Gastroesophageal sphincter (tissue), 4 donors: ENCODE results near the gene SEPTIN10. TPM values are rescaled to one million over a fixed set of nuclear protein-coding genes. Genes with fewer than 3 reads are reported as not detected.

Source experiments
- ATAC-seq: fragments of 150-250 bp; one replicate; pipeline ENCODE4 v1.9.1; 2016; ENCODE audit warnings: mild to moderate bottlenecking, moderate library complexity
- H3K27ac ChIP-seq, 4 donors: fragments of 200-600 bp; sonication (generic) in 3 of 4; 1 replicate in 3 of 4; 2 replicates in 1 of 4; pipeline ENCODE4 v1.5.1; 2016 to 2019
- H3K27me3 ChIP-seq: fragments of 200-600 bp; sonication (generic); one replicate; pipeline ENCODE4 v1.5.1; 2019
- H3K36me3 ChIP-seq, 2 donors: fragments of 200-600 bp; sonication (generic); one replicate each; pipeline ENCODE4 v1.5.1; 2019; ENCODE audit warnings: control low read depth in 1 of 2
- H3K4me1 ChIP-seq, 3 donors: fragments of 200-600 bp; sonication (generic); 1 replicate in 2 of 3; 2 replicates in 1 of 3; pipeline ENCODE4 v1.5.1; 2016 to 2019; ENCODE audit warnings: control low read depth in 2 of 3
- H3K4me3 ChIP-seq, 2 donors: fragments of 200-600 bp; sonication (generic); one replicate each; pipeline ENCODE4 v1.5.1; 2019; ENCODE audit warnings: mild to moderate bottlenecking in 1 of 2, moderate library complexity in 1 of 2
- H3K9me3 ChIP-seq, 3 donors: fragments of 200-600 bp; sonication (generic); one replicate each; pipeline ENCODE4 v1.5.1; 2017 to 2019; ENCODE audit warnings: control low read depth in 2 of 3
- EP300 ChIP-seq: sonication (generic); formaldehyde crosslinking; IDR thresholded peaks from one replicate; pipeline ENCODE4 v1.6.1; 2017; ENCODE audit warnings: antibody characterized with exemption, mild to moderate bottlenecking
- POLR2A ChIP-seq, 2 donors: fragments of 450-650 bp; IDR thresholded peaks; one replicate each; pipeline ENCODE4 v1.6.1; 2017; ENCODE audit warnings: antibody characterized with exemption in 2 of 2, mild to moderate bottlenecking in 2 of 2, moderate library complexity in 1 of 2
- POLR2AphosphoS5 ChIP-seq: sonication (generic); formaldehyde crosslinking; IDR thresholded peaks from one replicate; pipeline ENCODE4 v1.6.1; 2017; ENCODE audit warnings: antibody characterized with exemption
- WGBS, 2 donors: methylation state at CpG; one replicate each; pipeline ENCODE4 v1.1.5; 2018; ENCODE audit warnings: low coverage in 1 of 2; 5-methylcytosine and 5-hydroxymethylcytosine counted together
- total RNA-seq, 4 donors: library from RNA; depleted of rRNA; stranded (reverse); fragments of >200 nt; gene quantifications; one replicate each; pipeline ENCODE4 v1.1.0, GENCODE V29; 2016
- TF ChIP-seq, protein P1 (sequence below), 4 experiments: fragments of 200-600 bp in 2 of 4; fragments of 450-650 bp in 2 of 4; sonication (generic) in 1 of 4; IDR thresholded peaks; one replicate each; pipeline ENCODE4 v1.5.1; 2017 to 2019; ENCODE audit warnings: antibody characterized with exemption in 4 of 4, mild to moderate bottlenecking in 2 of 4, moderate library complexity in 2 of 4

The SEPTIN10 gene
- total RNA-seq, 4 donors from 2014 or later: 109 to 157 (median 137) TPM

GRCh38 chr2:109523121-109523520 is 90.6 kb downstream of the SEPTIN10 start:
- TF ChIP-seq, protein P1, sequence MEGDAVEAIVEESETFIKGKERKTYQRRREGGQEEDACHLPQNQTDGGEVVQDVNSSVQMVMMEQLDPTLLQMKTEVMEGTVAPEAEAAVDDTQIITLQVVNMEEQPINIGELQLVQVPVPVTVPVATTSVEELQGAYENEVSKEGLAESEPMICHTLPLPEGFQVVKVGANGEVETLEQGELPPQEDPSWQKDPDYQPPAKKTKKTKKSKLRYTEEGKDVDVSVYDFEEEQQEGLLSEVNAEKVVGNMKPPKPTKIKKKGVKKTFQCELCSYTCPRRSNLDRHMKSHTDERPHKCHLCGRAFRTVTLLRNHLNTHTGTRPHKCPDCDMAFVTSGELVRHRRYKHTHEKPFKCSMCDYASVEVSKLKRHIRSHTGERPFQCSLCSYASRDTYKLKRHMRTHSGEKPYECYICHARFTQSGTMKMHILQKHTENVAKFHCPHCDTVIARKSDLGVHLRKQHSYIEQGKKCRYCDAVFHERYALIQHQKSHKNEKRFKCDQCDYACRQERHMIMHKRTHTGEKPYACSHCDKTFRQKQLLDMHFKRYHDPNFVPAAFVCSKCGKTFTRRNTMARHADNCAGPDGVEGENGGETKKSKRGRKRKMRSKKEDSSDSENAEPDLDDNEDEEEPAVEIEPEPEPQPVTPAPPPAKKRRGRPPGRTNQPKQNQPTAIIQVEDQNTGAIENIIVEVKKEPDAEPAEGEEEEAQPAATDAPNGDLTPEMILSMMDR (IDR thresholded peaks at IDR 0.05): no peak
- TF ChIP-seq EP300 (no peak), POLR2AphosphoS5 (no peak), POLR2A (IDR thresholded peaks at IDR 0.05) (no peak)
- Histone ChIP-seq H3K27me3 (no peaks in the 10 kb centered on the region), H3K36me3 (no peaks in the 10 kb centered on the region), H3K9me3 (no peaks in the 10 kb centered on the region), H3K4me1 (no peaks in the 10 kb centered on the region), H3K4me3 (no peak overlapping the region), H3K27ac (no peak overlapping the region)
- 90% methylated on average over 2 of the region's 6 CpGs; no CpG with 5 or more reads in 1 of the 2 donors for WGBS, 2 donors
- no peak for ATAC-seq

- Histone ChIP-seq H3K27ac (no peak overlapping the region), H3K4me1 (no peaks in the 10 kb centered on the region), H3K27me3 (no peaks in the 10 kb centered on the region), H3K9me3 (no peaks in the 10 kb centered on the region), H3K36me3 (no peaks in the 10 kb centered on the region), H3K4me3 (no peak overlapping the region)
- TF ChIP-seq, protein P1 (IDR thresholded peaks at IDR 0.05): no peak
- TF ChIP-seq POLR2AphosphoS5 (no peak), POLR2A (IDR thresholded peaks at IDR 0.05) (no peak), EP300 (no peak)
- no peak for ATAC-seq
- 85 to 93% methylated on average over 7 of the region's 7 CpGs for WGBS, 2 donors
These were observed 91.7 kb downstream of the SEPTIN10 start for GRCh38 chr2:109522063-109522374.

- no peak for ATAC-seq
These were observed 92.3 kb downstream of the SEPTIN10 start for GRCh38 chr2:109521233-109522062.

GRCh38 chr2:109519513-109519912 is 94.3 kb downstream of the SEPTIN10 start:
- H3K4me3 ChIP-seq: no peak overlapping the region
- H3K27me3 ChIP-seq: no peaks in the 10 kb centered on the region
- peaks cover 0 to 7% (median 5%) of the 10 kb centered on the region in 3 donors for H3K4me1 ChIP-seq
- no peaks in the 10 kb centered on the region for H3K36me3 ChIP-seq
- ATAC-seq: no peak
- no peak for TF ChIP-seq POLR2A (IDR thresholded peaks at IDR 0.05)
- TF ChIP-seq, protein P1 (IDR thresholded peaks at IDR 0.05): no peak
- no peak for TF ChIP-seq POLR2AphosphoS5
- no peak for TF ChIP-seq EP300
- H3K9me3 ChIP-seq: no peaks in the 10 kb centered on the region
- 88 to 90% methylated on average over 4 of the region's 4 CpGs for WGBS, 2 donors
- no peak overlapping the region for H3K27ac ChIP-seq

More at GRCh38 chr2:109521233-109522062, 92.3 kb downstream of the SEPTIN10 start:
- H3K9me3 ChIP-seq: no peaks in the 10 kb centered on the region
- no peak overlapping the region for H3K27ac ChIP-seq
- H3K4me3 ChIP-seq: no peak overlapping the region
- no peak for TF ChIP-seq POLR2AphosphoS5
- TF ChIP-seq, protein P1 (IDR thresholded peaks at IDR 0.05): no peak
- TF ChIP-seq EP300: no peak
- TF ChIP-seq POLR2A (IDR thresholded peaks at IDR 0.05): no peak
- H3K27me3 ChIP-seq: no peaks in the 10 kb centered on the region
- 69 to 75% methylated on average over 13 to 20 of the region's 20 CpGs for WGBS, 2 donors
- H3K36me3 ChIP-seq: no peaks in the 10 kb centered on the region
- H3K4me1 ChIP-seq: no peaks in the 10 kb centered on the region
